H9 (cell line): Measurements from ENCODE around the gene CMPK2. TPM values are rescaled to one million over a fixed set of nuclear protein-coding genes. Genes with fewer than 3 reads are reported as not detected.

ENCODE experiments used
- DNase-seq: peaks from one replicate; pipeline ENCODE4 v3.0.0-alpha.2; 2017
- H2AFZ ChIP-seq: one replicate; pipeline ENCODE4 v1.6.1; 2013; ENCODE audit warnings: mild to moderate bottlenecking, low read length, control low read depth, moderate library complexity
- H2AK5ac ChIP-seq: 2 replicates; pipeline ENCODE4 v1.6.1; 2013; ENCODE audit warnings: low read length, control low read depth, mixed read lengths; ENCODE audit not compliant: insufficient read length
- H2BK120ac ChIP-seq: one replicate; pipeline ENCODE4 v1.6.1; 2013; ENCODE audit warnings: low read depth, mild to moderate bottlenecking, low read length, control low read depth, inconsistent platforms; ENCODE audit not compliant: poor library complexity, severe bottlenecking
- H2BK12ac ChIP-seq: 2 replicates; pipeline ENCODE4 v1.6.1; 2013; ENCODE audit warnings: low read length, control low read depth, mixed read lengths, low read depth; ENCODE audit not compliant: insufficient read length
- H2BK15ac ChIP-seq: 2 replicates; pipeline ENCODE4 v1.6.1; 2013; ENCODE audit warnings: low read depth, low read length, control low read depth
- H2BK20ac ChIP-seq: one replicate; pipeline ENCODE4 v1.6.1; 2013; ENCODE audit warnings: low read depth, mild to moderate bottlenecking, low read length, control low read depth, inconsistent platforms; ENCODE audit not compliant: poor library complexity, severe bottlenecking
- H2BK5ac ChIP-seq: 2 replicates; pipeline ENCODE4 v1.6.1; 2013; ENCODE audit warnings: low read length, control low read depth, mixed read lengths; ENCODE audit not compliant: insufficient read length
- H3K14ac ChIP-seq: 2 replicates; pipeline ENCODE4 v1.6.1; 2013; ENCODE audit warnings: low read length, control low read depth; ENCODE audit not compliant: insufficient read depth
- H3K18ac ChIP-seq: 2 replicates; pipeline ENCODE4 v1.6.1; 2013; ENCODE audit warnings: low read depth, mild to moderate bottlenecking, mixed read lengths, low read length, control low read depth; ENCODE audit not compliant: insufficient read length
- H3K23ac ChIP-seq: 2 replicates; pipeline ENCODE4 v1.6.1; 2013; ENCODE audit warnings: low read length, control low read depth, mixed read lengths, low read depth; ENCODE audit not compliant: insufficient read length
- H3K23me2 ChIP-seq: 2 replicates; pipeline ENCODE4 v1.6.1; 2013; ENCODE audit warnings: low read depth, mild to moderate bottlenecking, mixed read lengths, low read length, control low read depth; ENCODE audit not compliant: insufficient read length, poor library complexity, severe bottlenecking
- H3K27ac ChIP-seq: 2 replicates; pipeline ENCODE4 v1.5.1; 2013; ENCODE audit warnings: low read length, control low read depth, mixed read lengths, low read depth; ENCODE audit not compliant: insufficient read length
- H3K27me3 ChIP-seq: 2 replicates; pipeline ENCODE4 v1.6.1; 2013; ENCODE audit warnings: low read length, control low read depth, inconsistent platforms; ENCODE audit not compliant: insufficient read depth
- H3K4ac ChIP-seq: 2 replicates; pipeline ENCODE4 v1.6.1; 2013; ENCODE audit warnings: low read depth, mild to moderate bottlenecking, control low read depth, inconsistent platforms, low read length, moderate library complexity
- H3K4me1 ChIP-seq: 2 replicates; pipeline ENCODE4 v1.6.1; 2013; ENCODE audit warnings: low read length, control low read depth, inconsistent platforms; ENCODE audit not compliant: insufficient read depth
- H3K4me2 ChIP-seq: 2 replicates; pipeline ENCODE4 v1.6.1; 2013; ENCODE audit warnings: low read length, control low read depth, mixed read lengths; ENCODE audit not compliant: insufficient read length, insufficient read depth
- H3K56ac ChIP-seq: 2 replicates; pipeline ENCODE4 v1.6.1; 2013; ENCODE audit warnings: low read depth, mild to moderate bottlenecking, mixed read lengths, low read length, control low read depth; ENCODE audit not compliant: insufficient read length
- H3K79me1 ChIP-seq: 2 replicates; pipeline ENCODE4 v1.6.1; 2013; ENCODE audit warnings: low read depth, mild to moderate bottlenecking, moderate library complexity, low read length, control low read depth, inconsistent platforms; ENCODE audit not compliant: insufficient read depth, poor library complexity, severe bottlenecking
- H3K79me2 ChIP-seq: 2 replicates; pipeline ENCODE4 v1.6.1; 2013; ENCODE audit warnings: low read length, control low read depth, inconsistent platforms; ENCODE audit not compliant: insufficient read depth
- H3K9ac ChIP-seq: 2 replicates; pipeline ENCODE4 v1.6.1; 2013; ENCODE audit warnings: low read length, control low read depth, mixed read lengths; ENCODE audit not compliant: insufficient read length; ENCODE audit errors: extremely low read depth
- H3K9me3 ChIP-seq: one replicate; pipeline ENCODE4 v1.6.1; 2013; ENCODE audit warnings: low read depth, low read length, inconsistent platforms; ENCODE audit not compliant: control insufficient read depth
- H3T11ph ChIP-seq: one replicate; pipeline ENCODE4 v1.6.1; 2013; ENCODE audit warnings: mild to moderate bottlenecking, low read length, control low read depth, inconsistent platforms
- H4K20me1 ChIP-seq: one replicate; pipeline ENCODE4 v1.6.1; 2013; ENCODE audit not compliant: control insufficient read depth, insufficient read length, insufficient read depth
- H4K5ac ChIP-seq: 2 replicates; pipeline ENCODE4 v1.6.1; 2013; ENCODE audit warnings: low read depth, mild to moderate bottlenecking, mixed read lengths, low read length, control low read depth; ENCODE audit not compliant: insufficient read length
- H4K8ac ChIP-seq: replicated peaks from 2 replicates; pipeline ENCODE4 v1.6.1; 2013; ENCODE audit warnings: low read length, control low read depth, mixed read lengths, low read depth; ENCODE audit not compliant: insufficient read length
- H4K91ac ChIP-seq: 2 replicates; pipeline ENCODE4 v1.6.1; 2013; ENCODE audit warnings: low read depth, mild to moderate bottlenecking, moderate library complexity, mixed read lengths, low read length, control low read depth; ENCODE audit not compliant: insufficient read length
- H3K27ac Mint-ChIP-seq, 3 experiments: 2 replicates in 2 of 3; 3 replicates in 1 of 3; pipeline ENCODE4 v1.8.0; 2020 to 2021; ENCODE audit warnings: mixed read lengths in 3 of 3, mild to moderate bottlenecking in 1 of 3, moderate library complexity in 1 of 3
- H3K27me3 Mint-ChIP-seq: 2 replicates; pipeline ENCODE4 v1.8.0; 2021; ENCODE audit warnings: low read depth, mild to moderate bottlenecking, moderate library complexity, mixed read lengths
- H3K36me3 Mint-ChIP-seq, 3 experiments: 2 replicates in 2 of 3; 3 replicates in 1 of 3; pipeline ENCODE4 v1.8.0; 2020 to 2021; ENCODE audit warnings: low read depth in 3 of 3, mixed read lengths in 3 of 3; ENCODE audit not compliant: insufficient read depth in 1 of 3
- H3K4me1 Mint-ChIP-seq, 2 experiments: 2 replicates each; pipeline ENCODE4 v1.8.0; 2020; ENCODE audit warnings: mixed read lengths in 2 of 2
- H3K4me3 Mint-ChIP-seq, 2 experiments: 2 replicates in 1 of 2; 3 replicates in 1 of 2; pipeline ENCODE4 v1.8.0; 2020 to 2021; ENCODE audit warnings: mild to moderate bottlenecking in 2 of 2, mixed read lengths in 2 of 2, moderate library complexity in 1 of 2
- H3K9me3 Mint-ChIP-seq, 2 experiments: 2 replicates in 1 of 2; 3 replicates in 1 of 2; pipeline ENCODE4 v1.8.0; 2020; ENCODE audit warnings: mild to moderate bottlenecking in 2 of 2, mixed read lengths in 2 of 2, moderate library complexity in 1 of 2
- CTCF ChIP-seq: fragments of 200-600 bp; sonication (generic); conservative IDR thresholded peaks from 3 replicates; pipeline ENCODE4 v1.8.0; 2021; ENCODE audit warnings: antibody characterized with exemption, mild to moderate bottlenecking
- WGBS: extraction: QIAGEN DNeasy Blood & Tissue Kit; methylation state at CpG from one replicate; pipeline ENCODE4 v1.1.7; 2013; ENCODE audit warnings: missing lambda C conversion rate, low lambda C conversion rate, mixed read lengths; ENCODE audit not compliant: insufficient read length; ENCODE audit errors: extremely low coverage; 5-methylcytosine and 5-hydroxymethylcytosine counted together
- total RNA-seq: library from RNA; stranded (reverse); gene quantifications from 2 replicates; pipeline ENCODE4 v1.2.1, GENCODE V29; 2021

The CMPK2 gene
- total RNA-seq, 1 experiment from 2014 or later: 0.90 TPM

GRCh38 chr2:6909431-6910385, 44.0 kb upstream of the CMPK2 start:
- no peaks in the 10 kb centered on the region for H3K27me3 ChIP-seq
- no peak overlapping the region for H3K23ac ChIP-seq
- H2BK120ac ChIP-seq: no peak overlapping the region
- H4K8ac ChIP-seq: no peak overlapping the region
- no peak overlapping the region for H4K91ac ChIP-seq
- Mint-ChIP-seq H3K9me3 (no peaks in the 10 kb centered on the region; a peak in 1 of 5 replicates), H3K4me3 (no peak overlapping the region), H3K4me1 (peaks cover 3 to 8% of the 10 kb centered on the region in 2 experiments), H3K27ac (no peak overlapping the region), H3K36me3 (no peaks in the 10 kb centered on the region), H3K27me3 (peaks cover 2% of the 10 kb centered on the region)
- no peak for TF ChIP-seq CTCF
- H3K9ac ChIP-seq: no peak overlapping the region
- H3T11ph ChIP-seq: no peak overlapping the region
- no peak overlapping the region for H2BK20ac ChIP-seq
- no peak overlapping the region for H3K18ac ChIP-seq
- H2BK5ac ChIP-seq: no peak overlapping the region
- DNase-seq: no peak
- H3K9me3 ChIP-seq: no peaks in the 10 kb centered on the region
- 100% methylated on average over 2 of the region's 8 CpGs for WGBS
- no peak overlapping the region for H3K56ac ChIP-seq
- H3K23me2 ChIP-seq: no peaks in the 10 kb centered on the region
- H3K79me2 ChIP-seq: no peaks in the 10 kb centered on the region
- H3K4ac ChIP-seq: no peak overlapping the region
- H4K20me1 ChIP-seq: no peaks in the 10 kb centered on the region
- no peak overlapping the region for H2BK15ac ChIP-seq
- H3K14ac ChIP-seq: no peak overlapping the region
- H3K4me2 ChIP-seq: no peak overlapping the region
- no peaks in the 10 kb centered on the region for H3K4me1 ChIP-seq
- H2AK5ac ChIP-seq: no peak overlapping the region
- no peak overlapping the region for H2AFZ ChIP-seq
- no peak overlapping the region for H3K27ac ChIP-seq
- H4K5ac ChIP-seq: no peak overlapping the region
- H3K79me1 ChIP-seq: no peaks in the 10 kb centered on the region
- no peak overlapping the region for H2BK12ac ChIP-seq
